ENCODE measurements around the gene ZNF487.

Gene ZNF487

DNA sequence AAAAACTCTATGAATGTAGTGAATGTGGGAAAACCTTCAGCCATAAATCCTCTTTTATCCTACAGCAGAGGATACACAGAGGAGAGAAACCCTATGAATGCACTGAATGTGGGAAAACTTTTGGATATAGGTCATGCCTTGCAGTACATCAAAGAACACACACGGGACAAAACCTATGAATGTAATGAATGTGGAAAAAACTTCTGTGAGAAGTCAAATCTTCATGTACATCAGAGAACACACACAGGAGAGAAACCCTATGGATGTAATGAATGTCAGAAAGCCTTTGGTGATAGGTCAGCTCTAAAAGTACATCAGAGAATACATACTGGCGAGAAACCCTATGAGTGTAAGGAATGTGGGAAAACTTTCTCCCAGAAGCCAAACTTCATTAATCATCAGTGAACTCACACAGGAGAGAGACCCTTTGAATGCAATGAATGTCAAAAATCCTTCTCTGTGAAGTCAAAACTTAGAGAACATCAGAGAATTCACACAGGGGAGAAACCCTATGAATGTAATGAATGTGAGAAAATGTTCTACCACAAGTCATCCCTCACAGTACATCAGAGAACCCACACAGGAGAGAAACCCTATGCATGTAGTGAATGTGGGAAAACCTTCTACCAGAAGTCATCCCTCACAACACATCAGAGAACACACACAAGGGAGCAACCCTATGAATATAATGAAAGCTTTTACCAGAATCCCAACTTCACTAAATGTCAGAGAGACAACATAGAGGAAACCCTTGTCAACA, 45.6 kb downstream of the ZNF487 start:
- DNase-seq (ENCODE audit: low read depth in 2 of 3, low spot score in 1 of 3) = no peak

DNA sequence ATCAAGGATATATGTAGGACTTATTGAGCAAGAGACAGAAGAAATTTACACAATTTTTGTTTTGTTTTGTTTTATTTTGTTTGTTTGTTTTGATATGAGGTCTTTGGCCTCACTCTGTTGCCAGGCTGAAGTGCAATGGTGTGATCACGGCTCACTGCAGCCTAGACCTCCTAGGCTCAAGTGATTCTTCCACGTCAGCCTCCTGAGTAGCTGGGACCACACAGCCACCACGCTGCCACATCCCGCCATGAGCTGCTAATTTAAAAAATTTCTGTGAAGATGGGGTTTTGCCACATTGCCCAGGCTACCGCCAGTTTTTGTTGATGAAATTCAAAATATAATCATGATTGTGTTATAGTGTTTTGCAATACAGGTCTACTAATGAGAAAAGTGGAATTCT, 54.9 kb downstream of the ZNF487 start:
- no peak for DNase-seq (ENCODE audit: low read depth in 2 of 3, low spot score in 1 of 3)

DNA sequence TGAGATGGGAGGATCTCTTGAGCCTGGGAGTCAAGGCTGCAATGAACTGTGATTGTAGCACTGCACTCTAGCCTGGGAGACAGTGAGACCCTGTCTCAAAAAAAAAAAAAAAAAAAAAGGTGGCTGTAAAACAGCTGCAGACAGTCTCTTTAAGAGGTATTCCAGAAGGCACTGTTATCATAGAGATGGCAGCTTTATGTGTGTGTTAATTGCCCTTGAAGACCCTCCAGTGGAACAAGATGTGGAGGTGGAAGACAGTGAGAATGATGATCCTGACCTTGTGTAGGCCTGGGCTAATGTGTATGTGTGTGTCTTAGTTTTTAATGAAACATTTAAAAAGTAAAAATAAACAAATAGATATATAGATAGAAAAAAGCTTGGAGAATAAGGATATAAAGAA, 66.0 kb downstream of the ZNF487 start:
- DNase-seq (ENCODE audit: low read depth in 2 of 3, low spot score in 1 of 3) = no peak

DNA sequence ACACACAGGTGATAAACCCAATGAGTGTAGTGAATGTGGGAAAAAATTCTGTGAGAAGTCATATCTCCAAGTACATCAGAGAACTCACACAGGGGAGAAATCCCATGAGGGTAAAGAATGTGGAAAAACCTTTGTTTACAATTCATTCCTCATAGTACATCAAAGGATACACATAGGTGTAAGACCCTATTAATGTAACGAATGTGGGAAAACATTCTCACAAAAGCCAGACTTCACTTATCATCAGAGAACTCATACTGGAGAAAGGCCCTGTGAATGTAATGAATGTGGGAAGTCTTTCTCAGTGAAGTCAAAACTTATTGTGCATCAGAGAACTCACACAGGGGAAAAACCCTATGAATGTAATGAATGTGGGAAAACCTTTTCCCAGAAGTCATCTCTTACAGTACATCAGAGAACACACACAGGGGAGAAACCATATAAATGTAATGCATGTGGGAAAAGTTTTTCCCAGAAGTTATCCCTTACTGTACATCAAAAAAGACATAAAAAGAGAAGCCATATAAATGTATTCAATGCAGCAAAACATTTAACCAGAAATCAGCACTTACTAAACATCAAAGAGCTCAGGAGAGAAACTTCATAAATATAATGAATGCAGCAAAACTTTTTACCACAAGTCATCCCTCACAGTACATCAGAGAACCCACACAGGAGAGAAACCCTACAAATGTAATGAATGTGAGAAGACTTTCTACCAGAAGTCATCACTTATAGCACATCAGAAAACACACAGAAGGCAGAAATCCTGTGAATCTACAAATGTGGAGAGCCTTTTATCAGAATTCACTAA, 87.7 kb downstream of the ZNF487 start:
- DNase-seq (ENCODE audit: low read depth in 2 of 3, low spot score in 1 of 3) = no peak
